H1 (cell line): Measurements from ENCODE around the gene TSKS. TPM values are rescaled to one million over a fixed set of nuclear protein-coding genes. Genes with fewer than 3 reads are reported as not detected.

ENCODE experiments used
- CTCF ChIA-PET: fragments of 300-600 bp; sonication (Branson Sonifier 250); formaldehyde crosslinking; loops from one replicate; lab custom pipeline; 2021; ENCODE audit not compliant: partially characterized antibody; lab: Charles Lee
- POLR2A ChIA-PET: fragments of 300-600 bp; sonication (Branson Sonifier 250); formaldehyde crosslinking; loops from one replicate; lab custom pipeline; 2021; ENCODE audit warnings: inconsistent platforms; ENCODE audit not compliant: partially characterized antibody; lab: Charles Lee
- DNase-seq, 2 experiments: peaks; one replicate each; pipeline versions ENCODE4 v3.0.0 to v3.0.0-alpha.2; 2010 to 2022; ENCODE audit warnings: low spot score in 2 of 2, low read depth in 1 of 2, mixed read lengths in 1 of 2
- FAIRE-seq: peaks from 2 replicates; lab custom pipeline; 2011; peaks lifted over from hg19 to GRCh38; lab: Jason Lieb, UNC
- H2AFZ ChIP-seq: 2 replicates; pipeline ENCODE4 v1.8.1; 2012; ENCODE audit warnings: low read length, inconsistent platforms
- H2AK5ac ChIP-seq: 2 replicates; pipeline ENCODE4 v1.6.1; 2013; ENCODE audit warnings: low read depth, low read length
- H2BK120ac ChIP-seq: replicated peaks from 2 replicates; pipeline ENCODE3; 2013; ENCODE audit warnings: low read depth, low read length, inconsistent platforms
- H2BK12ac ChIP-seq: 2 replicates; pipeline ENCODE4 v1.6.1; 2013; ENCODE audit warnings: low read depth, low read length
- H2BK15ac ChIP-seq: 2 replicates; pipeline ENCODE4 v1.6.1; 2013; ENCODE audit warnings: low read length
- H2BK20ac ChIP-seq: 2 replicates; pipeline ENCODE4 v1.6.1; 2013; ENCODE audit warnings: low read length
- H2BK5ac ChIP-seq: 2 replicates; pipeline ENCODE4 v1.6.1; 2013; ENCODE audit warnings: low read depth, low read length
- H3K14ac ChIP-seq: 2 replicates; pipeline ENCODE4 v1.6.1; 2013; ENCODE audit warnings: inconsistent platforms; ENCODE audit not compliant: insufficient read length
- H3K18ac ChIP-seq: 2 replicates; pipeline ENCODE4 v1.6.1; 2013; ENCODE audit warnings: low read length; ENCODE audit errors: extremely low read depth
- H3K23ac ChIP-seq: 2 replicates; pipeline ENCODE4 v1.6.1; 2013; ENCODE audit warnings: inconsistent platforms; ENCODE audit not compliant: insufficient read length
- H3K23me2 ChIP-seq: 2 replicates; pipeline ENCODE4 v1.6.1; 2013; ENCODE audit warnings: low read depth, low read length
- H3K27ac ChIP-seq: 2 replicates; pipeline ENCODE4 v1.6.1; 2011; ENCODE audit warnings: low read depth, low read length, inconsistent platforms
- H3K27me3 ChIP-seq, 4 experiments: replicated peaks in 1 of 4; 1 replicate in 1 of 4; 2 replicates in 3 of 4; pipeline versions ENCODE4 v1.6.1 to v1.8.1; 2011 to 2013; ENCODE audit warnings: low read length in 3 of 4, mild to moderate bottlenecking in 3 of 4, inconsistent platforms in 2 of 4, mixed read lengths in 2 of 4, moderate library complexity in 1 of 4; ENCODE audit not compliant: control insufficient read depth in 3 of 4, insufficient read depth in 3 of 4; ENCODE audit errors: extremely low read depth in 1 of 4
- H3K36me3 ChIP-seq, 4 experiments: 2 replicates each; pipeline versions ENCODE4 v1.6.1 to v1.8.1; 2011 to 2013; ENCODE audit warnings: mild to moderate bottlenecking in 4 of 4, low read length in 3 of 4, moderate library complexity in 2 of 4, control low read depth in 1 of 4, inconsistent platforms in 1 of 4; ENCODE audit not compliant: insufficient read depth in 4 of 4, control insufficient read depth in 2 of 4
- H3K4ac ChIP-seq: replicated peaks from 2 replicates; pipeline ENCODE3; 2013; ENCODE audit warnings: low read length, low read depth, mixed read lengths, inconsistent platforms; ENCODE audit not compliant: insufficient read length
- H3K4me1 ChIP-seq, 4 experiments: replicated peaks in 1 of 4; 1 replicate in 1 of 4; 2 replicates in 3 of 4; pipeline versions ENCODE4 v1.6.1 to v1.8.1; 2011 to 2013; ENCODE audit warnings: low read length in 3 of 4, inconsistent platforms in 2 of 4, mixed read lengths in 1 of 4; ENCODE audit not compliant: insufficient read depth in 4 of 4, control insufficient read depth in 3 of 4
- H3K4me2 ChIP-seq, 2 experiments: 2 replicates each; pipeline versions ENCODE4 v1.6.1 to v1.8.1; 2011 to 2013; ENCODE audit warnings: low read depth in 2 of 2, low read length in 2 of 2, control low read depth in 1 of 2, inconsistent platforms in 1 of 2, mild to moderate bottlenecking in 1 of 2; ENCODE audit not compliant: insufficient read depth in 1 of 2
- H3K4me3 ChIP-seq, 4 experiments: fragments of 200-600, 300-600 bp in 1 of 4; sonication (generic), shearing (Covaris generic), sonication (Bioruptor Twin) in 1 of 4; 2 replicates each; pipeline versions ENCODE4 v1.5.1 to v1.8.1; 2011 to 2016; ENCODE audit warnings: low read length in 4 of 4, low read depth in 3 of 4, control low read depth in 2 of 4, inconsistent platforms in 2 of 4, mild to moderate bottlenecking in 2 of 4, mixed read lengths in 1 of 4, moderate library complexity in 1 of 4; ENCODE audit not compliant: insufficient read depth in 2 of 4; ENCODE audit errors: extremely low read depth in 1 of 4
- H3K56ac ChIP-seq: replicated peaks from 2 replicates; pipeline ENCODE3; 2013; ENCODE audit warnings: low read depth, mild to moderate bottlenecking, mixed read lengths, low read length, inconsistent platforms; ENCODE audit not compliant: insufficient read length
- H3K79me1 ChIP-seq: 2 replicates; pipeline ENCODE4 v1.6.1; 2013; ENCODE audit warnings: low read depth, low read length, control low read depth
- H3K79me2 ChIP-seq, 2 experiments: 2 replicates each; pipeline versions ENCODE4 v1.6.1 to v1.8.1; 2012 to 2013; ENCODE audit warnings: low read length in 2 of 2, mild to moderate bottlenecking in 2 of 2, inconsistent platforms in 1 of 2; ENCODE audit not compliant: insufficient read depth in 2 of 2, control insufficient read depth in 1 of 2
- H3K9ac ChIP-seq, 4 experiments: replicated peaks in 1 of 4; 1 replicate in 1 of 4; 2 replicates in 3 of 4; pipeline versions ENCODE4 v1.6.1 to v1.8.1; 2011 to 2013; ENCODE audit warnings: low read depth in 3 of 4, low read length in 3 of 4, control low read depth in 2 of 4, mild to moderate bottlenecking in 2 of 4, moderate library complexity in 2 of 4, inconsistent platforms in 1 of 4; ENCODE audit errors: extremely low read depth in 1 of 4
- H3K9me3 ChIP-seq, 2 experiments: 2 replicates each; pipeline versions ENCODE4 v1.6.1 to v1.8.1; 2012 to 2013; ENCODE audit warnings: mild to moderate bottlenecking in 2 of 2, moderate library complexity in 2 of 2, control low read depth in 1 of 2, inconsistent platforms in 1 of 2, low read depth in 1 of 2, low read length in 1 of 2, mixed read lengths in 1 of 2; ENCODE audit not compliant: insufficient read depth in 2 of 2
- H4K20me1 ChIP-seq, 2 experiments: replicated peaks in 1 of 2; 2 replicates each; pipeline versions ENCODE3 to v1.8.1; 2011 to 2013; ENCODE audit warnings: inconsistent platforms in 2 of 2, low read length in 2 of 2, mild to moderate bottlenecking in 1 of 2; ENCODE audit not compliant: insufficient read depth in 2 of 2, control insufficient read depth in 1 of 2
- H4K5ac ChIP-seq: 2 replicates; pipeline ENCODE4 v1.6.1; 2013; ENCODE audit warnings: low read length, low read depth, mixed read lengths, inconsistent platforms; ENCODE audit not compliant: insufficient read length
- H4K8ac ChIP-seq: 2 replicates; pipeline ENCODE4 v1.8.0; 2013; ENCODE audit warnings: mild to moderate bottlenecking, moderate library complexity, low read length, inconsistent platforms; ENCODE audit not compliant: insufficient read depth; ENCODE audit errors: extremely low read depth
- H4K91ac ChIP-seq: replicated peaks from 2 replicates; pipeline ENCODE3; 2013; ENCODE audit warnings: low read length, mixed read lengths, inconsistent platforms; ENCODE audit not compliant: insufficient read length
- CHD2 ChIP-seq: IDR thresholded peaks from 2 replicates; pipeline ENCODE4 v1.6.1; 2012; ENCODE audit warnings: low read length, improper control_type of control experiment
- HDAC6 ChIP-seq: IDR thresholded peaks from one replicate; pipeline ENCODE4 v1.7.1; 2012; ENCODE audit warnings: low read depth, mild to moderate bottlenecking, inconsistent platforms, low read length, moderate library complexity
- SP4 ChIP-seq: IDR thresholded peaks from 2 replicates; pipeline ENCODE4 v1.6.1; 2012; ENCODE audit warnings: low read length, inconsistent platforms
- TAF1 ChIP-seq: IDR thresholded peaks from 2 replicates; pipeline ENCODE4 v1.6.1; 2011; ENCODE audit warnings: mild to moderate bottlenecking, low read depth, low read length
- TAF7 ChIP-seq: optimal IDR thresholded peaks from 2 replicates; pipeline ENCODE3; 2011; ENCODE audit warnings: low read depth, mild to moderate bottlenecking, inconsistent platforms, low read length, moderate library complexity, borderline replicate concordance
- WGBS, 2 experiments: shearing (Covaris generic) in 1 of 2; methylation state at CpG; one replicate each; pipeline versions ENCODE4 v1.1.6 to v1.1.7; 2013 to 2015; ENCODE audit warnings: low lambda C conversion rate in 2 of 2, mixed read lengths in 2 of 2, inconsistent platforms in 1 of 2, low coverage in 1 of 2, missing lambda C conversion rate in 1 of 2; ENCODE audit not compliant: insufficient replicate concordance in 2 of 2, insufficient coverage in 1 of 2, insufficient read length in 1 of 2; ENCODE audit errors: extremely low coverage in 1 of 2, missing lambda C conversion rate in 1 of 2; 5-methylcytosine and 5-hydroxymethylcytosine counted together
- polyA plus RNA-seq, 7 experiments: library from polyadenylated mRNA; depleted of rRNA in 3 of 7; stranded (reverse) in 5 of 7; unstranded in 2 of 7; fragments of >200 nt in 5 of 7; fragments of 200-250 nt in 2 of 7; gene quantifications; 1 replicate in 5 of 7; 2 replicates in 1 of 7; 4 replicates in 1 of 7; pipeline versions ENCODE4 v1.2.1 to v1.2.3, GENCODE V29; 2011 to 2013; ENCODE audit warnings: missing spikeins in 2 of 7, mixed read lengths in 2 of 7
- total RNA-seq: library from RNA; stranded (reverse); fragmentation: NEBNext Ultra II Directional; extraction: Animal tissue kit (Norgen Biotek cat#: 25700); gene quantifications from 2 replicates; pipeline ENCODE4 v1.2.1, GENCODE V29; 2021
- TF ChIP-seq, protein P1 (sequence below): IDR thresholded peaks from 2 replicates; pipeline ENCODE4 v1.6.1; 2011; ENCODE audit warnings: low read length, improper control_type of control experiment
- TF ChIP-seq, protein P2 (sequence below), 3 experiments: IDR thresholded peaks; 1 replicate in 2 of 3; 2 replicates in 1 of 3; pipeline versions ENCODE4 v1.5.1 to v1.6.1; 2011; ENCODE audit warnings: low read length in 3 of 3, mild to moderate bottlenecking in 3 of 3, inconsistent platforms in 2 of 3, low read depth in 1 of 3, moderate library complexity in 1 of 3; ENCODE audit not compliant: insufficient read depth in 1 of 3; ENCODE audit errors: control extremely low read depth in 1 of 3

TSKS gene
- total and polyA plus RNA-seq, 2 of the 8 experiments (the other 6 are each of a cell fraction or from before 2014, with no cell fraction given) = 0.21 TPM; not detected in 1

DNA sequence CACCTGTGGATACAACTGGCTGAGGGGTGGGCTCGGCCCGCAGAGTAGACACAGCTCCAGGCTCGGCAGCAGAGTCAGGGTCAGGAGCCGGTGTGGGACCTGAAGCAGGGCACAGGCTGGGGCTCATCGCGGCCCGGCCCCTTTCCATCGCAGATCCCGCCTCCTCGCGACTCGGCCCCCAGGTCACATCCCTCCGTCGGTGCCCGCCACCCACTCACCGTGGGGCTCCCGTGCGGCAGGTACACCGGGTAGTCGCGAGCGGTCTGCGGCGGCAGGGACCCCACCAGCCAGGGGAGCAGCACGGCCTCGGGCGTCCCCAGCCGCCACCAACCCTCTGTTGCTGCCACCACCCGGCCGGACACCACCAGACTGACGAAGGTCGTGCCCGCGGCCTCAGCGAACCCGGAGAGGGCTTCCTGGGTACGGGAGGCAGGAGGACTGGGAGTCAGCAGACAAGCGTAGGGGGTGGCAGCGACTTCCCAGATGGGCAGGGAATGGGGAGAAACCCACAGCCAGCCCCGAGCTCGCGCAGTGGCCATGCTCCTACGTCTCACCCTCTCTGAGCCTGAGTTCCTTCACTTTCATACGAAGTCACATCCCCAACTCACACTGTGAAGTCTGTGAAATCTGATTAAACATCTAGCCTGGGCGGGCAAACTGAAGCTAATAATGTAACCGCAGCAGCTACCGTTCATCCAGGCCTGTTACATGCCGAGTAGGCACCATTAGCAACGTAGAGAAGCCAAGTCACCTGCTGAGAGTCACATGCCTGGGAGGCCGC, 46.2 kb upstream of the TSKS start:
- H3K23me2 ChIP-seq = peaks cover 2% of the 10 kb centered on the region; the same call in 1 of the 2 replicates
- CTCF ChIA-PET = interaction anchor here (0.7 to 2.2 kb wide), 13 partner anchors 9 to 128 kb away, joined by 3 to 13 read pairs (median 4); partner anchors contain the start of gene ADM5
- H3K23ac ChIP-seq = no peak overlapping the region
- no peak overlapping the region for H3K56ac ChIP-seq
- POLR2A ChIA-PET = interaction anchor here (0.6 to 4.1 kb wide), 18 partner anchors 9 to 144 kb away, joined by 3 to 26 read pairs (median 4); partner anchors contain the start of genes ADM5, BCL2L12, IRF3 and MED25
- H2BK12ac ChIP-seq = peak overlapping the region; percentile 85; the same call in 1 of the 2 replicates
- H3K4me2 ChIP-seq = peak overlapping the region; percentile 68 to 93
- peak overlapping the region; percentile 78 for H2BK5ac ChIP-seq
- H3K27ac ChIP-seq = no peak overlapping the region; the same call in 1 of the 2 replicates
- no peak overlapping the region for H2AK5ac ChIP-seq
- H3K79me1 ChIP-seq = 0 out of 2 replicates have a peak, but pooled peaks cover 2% of the 10 kb centered on the region
- peak overlapping the region; percentile 40 to 61 (median 52) for H3K4me3 ChIP-seq
- H3K9me3 ChIP-seq = no peaks in the 10 kb centered on the region
- no peaks in the 10 kb centered on the region; a peak in 2 of 8 replicates for H3K36me3 ChIP-seq
- H3K27me3 ChIP-seq = no peaks in the 10 kb centered on the region
- H2AFZ ChIP-seq = no peak overlapping the region
- no peak overlapping the region for H2BK20ac ChIP-seq
- peak overlapping the region; percentile 88; the same call in 1 of the 2 replicates for H3K18ac ChIP-seq
- peak overlapping the region; percentile 31 for H4K91ac ChIP-seq
- H3K4me1 ChIP-seq = peaks cover 6 to 17% (median 12%) of the 10 kb centered on the region in 4 experiments
- H3K9ac ChIP-seq = peak overlapping the region in 3 of 4 experiments; percentile 7 to 62 (median 58); a peak in 6 of 7 replicates
- DNase-seq = peak in 1 of 2 experiments; percentile 82
- no peak overlapping the region for H3K4ac ChIP-seq
- no peaks in the 10 kb centered on the region for H3K79me2 ChIP-seq
- H4K5ac ChIP-seq = no peak overlapping the region
- peak; percentile 50 for FAIRE-seq
- peak overlapping the region; percentile 81; the same call in 1 of the 2 replicates for H2BK15ac ChIP-seq
- no peak overlapping the region for H3K14ac ChIP-seq
- 20% methylated on average over 47 of the region's 50 CpGs; no CpG with 5 or more reads in 1 of the 2 experiments for WGBS, 2 experiments
- peak overlapping the region; percentile 47 for H2BK120ac ChIP-seq
- peaks cover 0 to 9% of the 10 kb centered on the region in 2 experiments for H4K20me1 ChIP-seq
- H4K8ac ChIP-seq = peak overlapping the region; percentile 62; the same call in 1 of the 2 replicates
- 0 out of 2 replicates have a peak, but pooled peaks have one; percentile 27 for TF ChIP-seq TAF1
- TF ChIP-seq HDAC6 = no peak
- TF ChIP-seq, protein P1, sequence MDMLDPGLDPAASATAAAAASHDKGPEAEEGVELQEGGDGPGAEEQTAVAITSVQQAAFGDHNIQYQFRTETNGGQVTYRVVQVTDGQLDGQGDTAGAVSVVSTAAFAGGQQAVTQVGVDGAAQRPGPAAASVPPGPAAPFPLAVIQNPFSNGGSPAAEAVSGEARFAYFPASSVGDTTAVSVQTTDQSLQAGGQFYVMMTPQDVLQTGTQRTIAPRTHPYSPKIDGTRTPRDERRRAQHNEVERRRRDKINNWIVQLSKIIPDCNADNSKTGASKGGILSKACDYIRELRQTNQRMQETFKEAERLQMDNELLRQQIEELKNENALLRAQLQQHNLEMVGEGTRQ = peak; percentile 44; the same call in 1 of the 2 replicates
- TF ChIP-seq SP4 = no peak
- no peak for TF ChIP-seq TAF7
- no peak for TF ChIP-seq CHD2
- TF ChIP-seq, protein P2, sequence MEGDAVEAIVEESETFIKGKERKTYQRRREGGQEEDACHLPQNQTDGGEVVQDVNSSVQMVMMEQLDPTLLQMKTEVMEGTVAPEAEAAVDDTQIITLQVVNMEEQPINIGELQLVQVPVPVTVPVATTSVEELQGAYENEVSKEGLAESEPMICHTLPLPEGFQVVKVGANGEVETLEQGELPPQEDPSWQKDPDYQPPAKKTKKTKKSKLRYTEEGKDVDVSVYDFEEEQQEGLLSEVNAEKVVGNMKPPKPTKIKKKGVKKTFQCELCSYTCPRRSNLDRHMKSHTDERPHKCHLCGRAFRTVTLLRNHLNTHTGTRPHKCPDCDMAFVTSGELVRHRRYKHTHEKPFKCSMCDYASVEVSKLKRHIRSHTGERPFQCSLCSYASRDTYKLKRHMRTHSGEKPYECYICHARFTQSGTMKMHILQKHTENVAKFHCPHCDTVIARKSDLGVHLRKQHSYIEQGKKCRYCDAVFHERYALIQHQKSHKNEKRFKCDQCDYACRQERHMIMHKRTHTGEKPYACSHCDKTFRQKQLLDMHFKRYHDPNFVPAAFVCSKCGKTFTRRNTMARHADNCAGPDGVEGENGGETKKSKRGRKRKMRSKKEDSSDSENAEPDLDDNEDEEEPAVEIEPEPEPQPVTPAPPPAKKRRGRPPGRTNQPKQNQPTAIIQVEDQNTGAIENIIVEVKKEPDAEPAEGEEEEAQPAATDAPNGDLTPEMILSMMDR (IDR thresholded peaks at IDR 0.05; ENCODE audit: control extremely low read depth in 1 of 3, insufficient read depth in 1 of 3, low read depth in 1 of 3, low read length in 3 of 3) = peak in 1 of 3 experiments; percentile 12; a peak in 1 of 4 replicates
